GM18499 (cell line): ENCODE results near the gene RAPGEF2.
A peak's percentile ranks its signal among the peaks of the same experiment; 100 is the strongest.
"Not testable (repeated sequence)": the region's sequence is repeated elsewhere in the genome, so short reads cannot be mapped to it uniquely, and the experiment has no call there.

Experiments
- ATAC-seq: cut with Tn5 transposase; IDR thresholded peaks from one replicate; pipeline ENCODE4 v1.9.1; 2021; ENCODE audit warnings: moderate number of reproducible peaks; ENCODE audit not compliant: insufficient read depth, unreplicated experiment

RAPGEF2 gene

DNA sequence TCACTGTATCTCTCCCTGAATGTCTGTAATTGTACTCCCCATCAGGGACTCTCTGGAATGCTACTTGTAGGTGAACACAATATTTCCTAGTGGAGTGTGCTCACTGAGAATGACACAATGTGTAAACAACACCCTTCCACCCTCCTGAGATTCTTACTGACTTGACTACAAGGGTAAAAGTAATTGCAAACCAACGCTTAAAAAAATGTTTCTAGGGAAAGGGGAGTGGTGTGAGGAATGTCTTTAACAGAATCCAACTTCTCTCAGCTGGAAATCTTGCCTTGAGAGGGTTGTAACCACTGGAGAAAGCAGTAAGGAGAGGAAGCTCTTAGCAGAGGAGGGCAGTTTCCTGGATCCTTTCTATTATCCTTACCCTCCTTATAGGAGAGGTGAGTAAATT is 5.1 kb upstream of the RAPGEF2 start:
- no peak for ATAC-seq

DNA sequence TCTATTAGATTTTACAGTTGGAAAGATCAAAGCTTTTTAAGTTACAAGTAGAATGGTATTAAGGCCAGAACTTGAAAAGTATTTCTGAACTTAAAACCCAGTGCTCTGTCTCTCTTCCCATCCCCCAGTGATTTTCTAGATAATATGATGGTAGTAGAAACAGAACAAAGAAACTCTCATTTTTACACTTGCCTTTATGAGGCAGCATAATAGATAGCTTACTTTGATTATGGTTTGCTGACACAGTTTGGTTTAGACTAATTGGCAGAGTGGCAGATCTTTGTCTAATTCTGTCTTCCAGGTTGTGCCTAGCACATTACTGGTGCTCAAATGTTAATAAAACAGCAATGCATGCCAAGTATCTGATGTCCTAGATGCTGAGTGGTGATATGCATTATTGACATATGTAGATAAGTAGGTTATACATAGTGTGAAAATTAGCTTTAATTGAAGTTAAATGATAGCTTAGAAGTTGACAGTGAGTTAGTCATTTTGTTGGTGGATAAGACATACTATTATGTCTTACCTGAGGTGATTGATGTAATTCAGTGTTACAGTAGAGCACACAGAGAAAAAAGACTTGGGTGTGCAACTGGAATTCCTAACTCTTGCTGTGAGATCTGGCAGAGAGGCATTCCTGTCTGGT is 4.3 kb upstream of the RAPGEF2 start:
- no peak for ATAC-seq

DNA sequence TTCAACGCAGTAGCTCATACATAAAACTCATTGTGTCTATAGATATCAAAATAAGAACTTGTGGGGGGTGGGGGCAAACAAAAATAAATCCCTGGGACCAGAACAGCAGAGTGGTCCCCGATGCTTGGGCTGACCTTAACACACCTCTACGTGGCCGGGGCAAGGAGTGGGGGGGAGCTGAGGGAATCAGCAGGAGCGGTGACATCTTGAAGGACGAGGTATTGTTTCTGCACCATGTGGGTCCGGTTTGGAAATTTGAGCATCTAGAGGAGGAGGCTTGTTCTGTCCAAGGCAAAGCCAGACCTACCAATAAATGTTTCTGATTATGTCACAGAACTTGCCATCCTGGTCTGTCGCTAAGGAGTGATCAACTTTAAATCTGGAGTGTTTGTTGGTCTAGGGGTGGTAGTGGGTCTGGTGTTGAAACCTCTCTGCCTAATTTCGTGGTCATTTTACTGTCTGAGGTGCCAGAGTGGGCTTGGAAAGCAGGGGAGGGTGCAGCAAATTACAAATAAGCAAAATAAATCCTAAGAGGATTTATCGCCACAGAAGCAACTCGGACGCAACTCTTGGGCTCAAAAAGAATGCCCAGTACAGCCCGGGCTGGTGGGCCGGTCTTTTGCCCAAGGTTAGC is 774 bp upstream of the RAPGEF2 start:
- ATAC-seq: no peak

DNA sequence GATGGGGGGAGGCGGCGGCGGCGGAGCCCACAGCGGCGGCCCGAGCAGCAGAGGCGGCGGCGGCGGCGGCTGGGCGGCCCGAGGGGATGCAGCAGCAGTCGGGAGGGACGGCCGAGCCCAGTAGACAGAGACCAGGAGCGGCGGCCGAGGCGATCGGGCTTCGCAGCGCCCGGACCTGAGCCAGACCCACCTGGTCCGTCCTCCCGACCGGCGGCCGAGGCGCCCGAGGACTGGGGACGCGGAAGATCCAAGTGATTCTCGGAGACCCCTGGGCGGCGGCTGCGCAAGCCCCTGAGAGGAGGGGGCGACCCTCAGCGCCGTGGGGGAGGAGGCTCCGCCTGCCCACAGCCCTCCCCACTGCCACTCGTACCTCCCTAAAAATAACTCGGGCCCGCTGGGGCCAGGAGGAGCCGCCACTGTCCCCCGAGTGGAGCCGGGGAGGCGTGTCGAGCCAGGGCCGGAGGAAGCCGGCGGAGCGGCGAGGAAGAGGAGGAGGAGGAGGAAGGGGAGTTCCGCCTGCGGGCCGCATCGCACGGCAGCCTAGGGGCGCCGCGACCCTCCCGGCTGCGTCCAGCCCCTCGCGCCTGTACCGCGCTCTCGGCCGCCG is 608 bp downstream of the RAPGEF2 start:
- ATAC-seq: peak; percentile 24

DNA sequence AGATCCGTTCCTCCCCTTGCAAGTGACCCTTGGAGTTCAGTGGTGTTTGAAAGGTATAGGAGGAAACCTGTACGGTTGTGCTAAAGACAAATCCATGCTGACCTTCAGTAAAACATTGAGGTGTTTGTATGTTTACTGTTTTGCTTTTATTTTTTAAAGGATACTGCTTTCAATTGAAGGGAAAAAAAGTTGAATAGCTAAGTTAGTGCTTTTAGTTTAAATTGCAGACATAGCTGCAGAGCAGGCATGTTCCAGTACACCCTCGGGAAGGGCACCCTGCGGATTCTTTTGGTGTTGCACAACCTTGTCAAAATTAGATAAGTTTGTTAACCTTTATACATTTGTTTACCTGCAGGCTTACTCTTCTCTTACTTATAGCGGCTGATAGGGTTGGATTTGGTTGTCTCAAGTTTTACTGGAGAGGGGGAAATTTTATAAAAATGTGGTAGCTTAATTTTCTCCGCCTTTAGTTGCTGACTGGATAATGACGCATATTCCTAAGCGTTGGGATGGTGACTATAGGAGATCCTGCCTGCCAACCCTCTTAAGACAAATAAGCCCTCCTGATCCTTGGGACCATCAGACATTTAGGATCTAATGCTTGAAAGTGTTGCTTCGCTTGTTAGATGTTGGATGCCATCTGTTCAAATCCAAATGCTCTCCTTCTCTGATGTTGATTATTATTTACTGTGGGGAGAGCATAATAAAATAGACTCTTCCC is 2.0 kb downstream of the RAPGEF2 start:
- ATAC-seq: no peak

DNA sequence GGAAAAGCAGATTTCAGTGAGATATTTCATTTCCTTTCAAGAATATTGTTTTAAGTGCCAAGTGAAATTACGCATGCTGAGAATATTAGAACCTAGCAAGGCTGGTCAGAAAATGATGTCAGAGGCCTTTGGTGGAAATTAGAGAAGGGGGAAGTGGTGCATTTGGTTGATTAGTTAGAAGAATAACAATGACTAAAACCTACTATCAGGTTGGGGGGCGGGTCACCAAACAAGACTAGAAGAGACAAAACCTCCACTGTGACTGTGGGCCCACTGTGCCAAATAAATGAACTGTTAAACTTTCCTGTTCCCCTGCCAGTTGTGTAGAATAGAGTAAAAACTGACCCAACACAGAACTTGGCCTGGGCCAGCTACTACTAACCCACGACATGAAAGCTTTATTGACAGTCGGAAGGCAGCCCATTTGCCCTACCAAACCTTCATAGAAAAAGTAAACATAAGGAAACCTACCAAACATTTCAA is 2.9 kb downstream of the RAPGEF2 start:
- no peak for ATAC-seq

DNA sequence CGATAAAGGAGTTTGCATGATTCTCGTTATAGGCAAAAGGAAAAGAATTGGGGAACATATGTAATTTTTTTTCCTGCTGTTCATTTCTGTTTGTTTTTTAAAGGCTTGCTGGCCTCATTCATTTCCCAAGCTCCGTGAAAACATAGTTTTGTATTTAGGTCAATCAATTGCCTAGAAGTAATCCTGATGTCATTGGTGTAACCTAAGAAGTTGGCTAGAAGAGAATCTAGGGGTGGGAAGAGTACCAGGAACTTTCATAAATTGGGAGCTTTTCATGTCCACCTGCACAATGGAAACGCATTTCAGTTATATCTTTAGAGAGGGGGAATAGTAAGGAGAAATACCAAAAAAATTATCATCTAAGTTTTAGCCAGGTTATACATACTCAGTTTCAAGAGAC is 3.8 kb downstream of the RAPGEF2 start:
- no peak for ATAC-seq

DNA sequence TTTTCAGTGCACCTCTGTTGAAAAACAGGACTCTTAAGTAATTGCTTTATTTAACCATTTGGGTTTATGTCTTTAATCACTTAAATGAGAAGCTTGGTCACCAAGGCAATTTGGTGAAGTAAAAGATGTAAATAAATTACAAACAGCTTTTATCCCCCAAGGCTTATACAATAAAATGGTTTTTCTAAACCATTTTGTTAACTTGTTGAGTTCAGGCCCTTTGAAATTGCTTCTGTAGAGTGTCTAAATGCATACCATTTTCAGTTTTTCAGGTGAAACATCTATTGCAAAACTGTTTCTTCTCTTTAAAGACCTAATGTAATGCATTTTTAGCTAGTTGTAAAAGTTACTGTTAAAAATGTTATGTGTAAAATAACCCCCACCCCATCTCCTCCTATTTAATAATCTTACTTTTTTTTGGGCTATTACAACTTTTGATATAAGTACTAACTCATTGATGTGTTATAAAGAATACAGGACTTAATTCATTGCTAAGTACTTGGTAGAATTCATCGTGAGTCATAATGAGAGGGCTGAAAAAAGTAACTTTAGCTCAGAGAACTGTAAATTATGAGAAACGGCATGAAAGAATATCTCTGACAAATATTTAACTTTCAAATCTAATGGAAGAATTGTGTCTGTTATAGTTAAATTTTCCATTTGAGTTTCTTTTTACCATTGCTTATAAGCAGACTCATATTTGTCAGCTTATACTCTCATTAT is 4.5 kb downstream of the RAPGEF2 start:
- no peak for ATAC-seq

DNA sequence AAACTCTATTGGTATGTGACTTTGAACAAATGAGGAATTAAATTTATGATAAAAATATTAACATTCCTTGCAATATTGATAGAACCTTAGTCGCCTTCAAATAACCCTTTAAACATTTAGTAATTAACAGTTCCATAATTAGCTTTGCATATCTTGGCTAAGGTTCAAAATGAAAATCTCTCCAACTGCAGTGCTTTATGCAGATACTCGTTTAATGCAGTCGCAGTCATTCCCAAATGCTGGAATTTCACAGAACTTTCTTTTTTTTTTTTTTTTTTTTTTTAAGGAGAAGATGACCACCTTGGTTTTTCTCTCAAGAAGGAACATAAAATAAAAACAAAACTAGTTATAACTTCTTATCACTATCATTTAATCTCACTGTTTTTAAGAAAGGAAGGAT is 5.2 kb downstream of the RAPGEF2 start:
- ATAC-seq: no peak

DNA sequence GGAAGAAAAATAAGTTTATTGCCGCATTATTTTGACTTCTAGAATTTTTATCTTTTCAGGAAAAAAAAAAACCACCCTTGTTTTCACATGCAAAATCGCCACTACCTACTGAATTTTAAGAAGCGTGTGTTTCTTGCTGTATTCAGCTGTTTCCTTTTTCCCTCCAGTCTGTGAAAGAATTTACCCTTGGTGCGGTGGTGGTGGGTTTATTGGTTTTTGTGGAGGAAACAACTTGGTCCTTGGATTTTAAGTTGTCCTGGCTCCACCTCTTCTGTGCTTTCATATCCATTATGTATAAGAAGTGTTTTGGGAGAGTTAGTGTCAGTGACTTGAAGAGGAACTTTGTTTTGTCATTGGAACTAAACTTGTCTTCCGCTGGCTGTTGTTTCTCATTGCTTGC is 8.1 kb downstream of the RAPGEF2 start:
- no peak for ATAC-seq

DNA sequence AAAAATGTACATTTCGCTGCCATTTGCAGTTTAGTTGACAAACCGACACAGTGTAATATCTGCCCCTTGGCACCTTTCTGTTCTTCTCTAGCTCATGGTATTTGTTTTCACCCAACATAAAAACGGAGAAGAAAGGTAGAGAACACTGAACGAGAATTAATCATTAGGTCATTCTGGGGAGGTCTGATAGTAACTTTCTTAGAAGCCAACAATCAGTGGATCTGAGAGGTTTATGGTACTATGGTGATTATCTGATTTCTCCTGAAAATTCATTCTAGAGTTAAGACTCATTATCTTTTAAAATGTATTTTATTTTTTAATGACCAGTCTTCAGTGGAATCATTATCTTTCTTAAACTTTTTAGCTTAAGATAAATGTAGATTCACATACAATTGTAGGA is 8.5 kb downstream of the RAPGEF2 start:
- ATAC-seq: no peak

DNA sequence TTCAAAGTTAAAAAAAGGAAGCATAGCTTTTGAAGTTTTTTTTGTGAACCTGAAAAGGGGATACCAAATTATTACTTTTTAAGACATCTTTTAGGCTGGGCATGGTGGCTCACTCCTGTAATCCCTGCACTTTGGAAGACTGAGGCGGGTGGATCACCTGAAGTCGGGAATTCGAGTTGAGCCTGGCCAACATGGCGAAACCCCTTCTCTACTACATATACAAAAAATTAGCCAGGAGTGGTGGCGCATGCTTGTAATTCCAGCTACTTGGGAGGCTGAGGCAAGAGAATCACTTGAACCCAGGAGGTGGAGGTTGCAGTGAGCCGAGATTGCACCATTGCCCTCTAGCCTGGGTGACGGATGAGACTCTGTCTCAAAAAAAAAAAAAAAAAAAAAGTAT is 10.5 kb downstream of the RAPGEF2 start:
- ATAC-seq: not testable (repeated sequence)

DNA sequence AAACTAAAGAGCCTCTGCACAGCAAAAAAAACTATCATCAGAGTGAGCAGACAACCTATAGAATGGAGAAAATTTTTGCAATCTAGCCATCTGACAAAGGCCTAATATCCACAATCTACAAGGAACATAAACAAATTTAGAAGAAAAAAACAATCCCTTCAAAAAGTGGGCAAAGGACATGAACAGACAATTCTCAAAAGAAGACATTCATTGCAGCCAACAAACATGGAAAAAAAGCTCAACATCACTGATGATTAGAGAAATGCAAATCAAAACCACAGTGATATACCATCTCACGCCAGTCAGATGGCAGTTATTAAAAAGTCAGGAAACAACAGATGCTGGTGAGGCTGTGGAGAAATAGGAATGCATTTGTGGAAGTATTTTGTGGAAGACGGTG is 13.2 kb downstream of the RAPGEF2 start:
- ATAC-seq: not testable (repeated sequence)

DNA sequence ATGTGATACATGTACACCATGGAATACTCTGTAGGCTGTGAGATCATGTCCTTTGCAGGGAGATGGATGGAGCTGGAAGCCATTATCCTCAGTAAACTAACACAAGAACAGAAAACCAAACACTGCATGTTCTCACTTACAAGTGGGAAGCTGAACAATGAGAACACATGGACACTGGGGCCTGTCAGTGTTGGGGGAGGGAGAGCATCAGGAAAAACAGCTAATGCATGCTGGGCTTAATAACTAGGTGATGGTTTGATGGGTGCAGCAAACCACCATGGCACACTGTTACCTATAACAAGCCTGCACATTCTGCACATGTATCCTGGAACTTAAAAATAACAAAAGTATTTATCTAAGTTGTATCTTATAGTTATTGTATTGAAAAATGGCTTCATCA is 13.8 kb downstream of the RAPGEF2 start:
- ATAC-seq: not testable (repeated sequence)

DNA sequence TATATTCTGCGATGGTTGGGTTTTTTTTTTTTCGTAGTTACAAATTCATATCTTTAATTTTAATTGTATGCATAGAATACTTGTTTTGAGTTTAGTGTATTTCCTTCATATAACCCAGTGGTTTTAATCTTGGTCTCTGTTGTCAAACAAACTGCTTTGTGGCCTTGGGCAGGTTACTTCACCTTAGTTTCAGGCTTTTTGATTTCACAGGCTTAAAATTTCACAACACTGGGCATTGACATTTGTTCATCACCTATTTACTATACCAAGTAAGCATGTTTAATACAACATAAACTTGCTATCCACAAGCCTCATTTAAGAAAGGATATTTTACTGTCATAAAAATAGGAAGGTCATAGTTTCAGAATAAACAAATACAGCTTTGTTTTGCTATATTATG is 14.7 kb downstream of the RAPGEF2 start:
- ATAC-seq: no peak

DNA sequence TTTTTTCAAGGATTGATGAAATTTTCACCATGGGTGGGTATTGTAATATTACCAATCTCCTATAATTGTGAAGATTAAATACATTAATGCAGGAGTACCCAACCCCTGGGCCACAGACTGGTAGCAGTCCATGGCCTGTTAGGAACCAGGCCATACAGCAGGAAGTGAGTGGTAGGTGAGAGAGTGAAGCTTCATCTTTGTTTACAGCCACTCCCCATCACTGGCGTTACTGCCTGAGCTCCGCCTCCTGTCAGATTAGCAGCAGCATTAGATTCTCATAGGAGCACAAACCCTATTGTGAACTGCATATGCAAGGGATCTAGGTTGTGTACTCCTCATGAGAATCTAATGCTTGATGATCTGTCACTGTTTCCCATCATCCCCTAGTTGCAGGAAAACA is 15.1 kb downstream of the RAPGEF2 start:
- ATAC-seq: no peak

DNA sequence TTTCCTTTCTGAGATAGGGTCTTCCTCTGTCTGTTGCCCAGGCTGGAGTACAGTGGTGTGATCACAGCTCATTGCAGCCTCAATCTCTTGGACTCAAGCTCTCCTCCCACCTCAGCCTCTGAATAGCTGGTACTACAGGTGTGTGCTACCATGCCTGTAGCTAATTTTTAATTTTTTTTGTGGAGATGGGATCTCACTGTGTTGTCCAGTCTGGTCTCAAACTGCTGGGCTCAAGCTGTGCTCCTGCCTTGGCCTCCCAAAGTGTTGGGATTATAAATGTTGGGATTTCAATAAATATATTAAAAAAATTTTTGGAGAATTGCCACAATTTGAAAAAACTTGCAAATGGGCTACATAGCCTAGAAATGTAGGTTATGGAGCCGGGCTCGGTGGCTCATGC is 18.5 kb downstream of the RAPGEF2 start:
- ATAC-seq: no peak

DNA sequence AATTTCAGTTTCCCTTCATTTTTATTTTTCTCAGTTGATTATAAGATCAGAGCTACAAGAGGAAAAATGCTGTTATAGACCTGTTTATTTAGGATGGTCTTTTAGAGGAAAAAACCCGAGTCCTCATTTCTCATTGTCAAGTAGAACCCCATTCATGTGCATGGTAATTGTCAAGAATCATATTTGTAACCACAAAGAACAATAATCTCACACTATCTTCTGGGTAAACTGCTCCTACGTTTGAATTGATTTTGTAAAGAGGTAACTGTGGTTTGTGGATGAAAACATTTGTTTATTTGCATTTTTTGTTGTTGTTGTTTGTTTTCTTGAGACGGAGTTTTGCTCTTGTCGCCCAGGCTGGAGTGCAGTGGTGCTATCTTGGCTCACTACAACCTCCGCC is 23.8 kb downstream of the RAPGEF2 start:
- ATAC-seq: no peak

DNA sequence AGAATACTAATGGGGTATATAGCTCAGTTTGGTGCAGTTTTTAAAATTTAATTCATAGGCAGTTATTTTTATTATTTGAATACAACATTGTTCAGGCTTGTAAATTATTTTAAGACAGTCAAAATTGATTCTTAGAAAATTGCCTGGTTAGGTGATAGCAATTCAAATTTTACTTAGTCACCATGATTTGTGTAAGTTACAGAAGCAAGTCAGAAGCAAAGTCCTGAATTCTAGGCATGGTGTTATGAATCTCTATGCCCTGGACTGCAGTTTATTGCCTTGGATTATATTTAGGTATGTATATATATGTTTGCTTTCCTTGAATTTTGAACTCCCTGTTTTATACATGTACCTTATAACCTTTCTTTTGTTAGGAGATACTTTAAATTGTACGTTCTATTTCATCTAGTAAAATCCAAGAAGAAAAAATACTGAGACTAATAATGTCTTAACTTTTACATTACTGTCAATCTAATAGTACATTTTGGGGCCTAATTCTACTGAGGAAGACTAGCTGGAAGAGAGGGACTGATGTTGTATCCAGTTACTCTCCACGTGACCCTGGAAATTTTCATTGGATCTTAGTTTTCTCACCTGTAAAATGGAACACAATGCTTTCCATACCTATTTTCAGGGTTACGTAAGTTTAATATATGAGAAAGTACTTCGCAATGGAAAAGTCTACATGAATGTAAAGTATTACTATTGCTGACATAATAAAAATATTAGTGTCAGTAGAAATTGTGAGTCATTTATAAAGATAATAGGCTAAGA is 25.1 kb downstream of the RAPGEF2 start:
- no peak for ATAC-seq
